Measurements from ENCODE around the gene IGFBP6. TPM values are rescaled to one million over a fixed set of nuclear protein-coding genes. Genes with fewer than 3 reads are reported as not detected.

The IGFBP6 gene, protein sequence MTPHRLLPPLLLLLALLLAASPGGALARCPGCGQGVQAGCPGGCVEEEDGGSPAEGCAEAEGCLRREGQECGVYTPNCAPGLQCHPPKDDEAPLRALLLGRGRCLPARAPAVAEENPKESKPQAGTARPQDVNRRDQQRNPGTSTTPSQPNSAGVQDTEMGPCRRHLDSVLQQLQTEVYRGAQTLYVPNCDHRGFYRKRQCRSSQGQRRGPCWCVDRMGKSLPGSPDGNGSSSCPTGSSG
- 70.3 to 77.2 TPM (median 75.6 TPM) in 3 replicates for total RNA-seq

- H3K27ac Mint-ChIP-seq: peak within 1 kb of the TSS; percentile 96
- H3K4me3 Mint-ChIP-seq: peak within 1 kb of the TSS; percentile 74
- no peak for TF ChIP-seq CTCF (IDR thresholded peaks at IDR 0.05; ENCODE audit: unreplicated experiment)
Observed at GRCh38 chr12:53097564-53098353, at the start of gene IGFBP6. TSS of gene IGFBP6 (plus strand) at chr12:53097667. CDS start at chr12:53097718, 51 bp downstream.

GRCh38 chr12:53048033-53048779 is 49.3 kb upstream of the IGFBP6 start:
- peaks cover 5% of the 10 kb centered on the region for H3K36me3 Mint-ChIP-seq
- H3K9me3 Mint-ChIP-seq: no peaks in the 10 kb centered on the region
- peak overlapping the region; percentile 73 for H3K4me3 Mint-ChIP-seq
- DNase-seq (ENCODE audit: low spot score in 2 of 2, unreplicated experiment in 2 of 2): no peak
- H3K27ac Mint-ChIP-seq: peak overlapping the region; percentile 97
- peaks cover 76% of the 10 kb centered on the region for H3K4me1 Mint-ChIP-seq
- TF ChIP-seq CTCF (IDR thresholded peaks at IDR 0.05; ENCODE audit: unreplicated experiment): no peak
- H3K27me3 Mint-ChIP-seq (ENCODE audit: low read depth): no peaks in the 10 kb centered on the region

More at GRCh38 chr12:53097564-53098353, at the start of gene IGFBP6:
- Mint-ChIP-seq H3K9me3 (no peaks in the 10 kb centered on the region), H3K4me1 (peaks cover 41% of the 10 kb centered on the region), H3K36me3 (peaks cover 4% of the 10 kb centered on the region), H3K27me3 (ENCODE audit: low read depth) (peaks cover 1% of the 10 kb centered on the region)
- peak; percentile 58 to 69 for DNase-seq (ENCODE audit: low spot score in 2 of 2, unreplicated experiment in 2 of 2)

- TF ChIP-seq CTCF (IDR thresholded peaks at IDR 0.05; ENCODE audit: unreplicated experiment): no peak
- Mint-ChIP-seq H3K4me1 (peaks cover 82% of the 10 kb centered on the region), H3K27me3 (ENCODE audit: low read depth) (no peaks in the 10 kb centered on the region), H3K27ac (peak overlapping the region; percentile 97), H3K9me3 (no peaks in the 10 kb centered on the region), H3K36me3 (peaks cover 5% of the 10 kb centered on the region), H3K4me3 (peak overlapping the region; percentile 73)
- peak in 1 of 2 experiments; percentile 67 for DNase-seq (ENCODE audit: low spot score in 2 of 2, unreplicated experiment in 2 of 2)
Observed at GRCh38 chr12:53048780-53049401, 48.6 kb upstream of the IGFBP6 start.

- H3K4me3 Mint-ChIP-seq: peak within 1 kb of the TSS; percentile 73
- no peaks in the 10 kb centered on the region for H3K27me3 Mint-ChIP-seq (ENCODE audit: low read depth)
- peak within 1 kb of the TSS; percentile 97 for H3K27ac Mint-ChIP-seq
- no peak for TF ChIP-seq CTCF (IDR thresholded peaks at IDR 0.05; ENCODE audit: unreplicated experiment)
- no peaks in the 10 kb centered on the region for H3K9me3 Mint-ChIP-seq
- peaks cover 79% of the 10 kb centered on the region for H3K4me1 Mint-ChIP-seq
- H3K36me3 Mint-ChIP-seq: peaks cover 5% of the 10 kb centered on the region
- peak in 1 of 2 experiments; percentile 24 for DNase-seq (ENCODE audit: low spot score in 2 of 2, unreplicated experiment in 2 of 2)
Observed at GRCh38 chr12:53049571-53050318, 47.7 kb upstream of the IGFBP6 start, which contains the start of gene TNS2. TSS of gene TNS2 (plus strand) at chr12:53050065. CDS start at chr12:53050186, 121 bp downstream.

Data from mesothelial cell of epicardium (in vitro differentiated cells).